Measurements from ENCODE around the gene CAVIN1.
"Not testable (repeated sequence)": the region's sequence is repeated elsewhere in the genome, so short reads cannot be mapped to it uniquely, and the experiment has no call there.

Gene CAVIN1

DNA sequence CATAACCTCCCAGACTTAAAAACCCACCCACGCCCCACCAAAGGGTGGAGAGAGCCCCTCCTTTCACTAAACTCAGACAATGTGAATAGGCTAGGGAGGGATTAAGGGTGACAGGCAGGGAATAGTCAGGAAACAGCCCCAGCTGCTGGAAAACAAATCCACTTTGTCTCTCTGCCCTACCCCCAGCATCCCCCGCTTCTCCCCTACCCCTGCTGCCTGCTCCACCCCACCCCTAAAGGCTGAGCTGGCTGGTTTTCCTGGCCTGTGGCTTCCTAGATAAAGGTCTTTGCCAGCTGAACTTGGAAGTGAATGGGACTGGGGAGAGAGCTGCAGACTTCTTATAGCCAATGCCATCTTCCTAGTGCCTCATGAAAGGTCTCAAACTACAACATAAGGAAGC lies 15.0 kb downstream of the CAVIN1 start:
- H3K36me3 ChIP-seq (ENCODE audit: control insufficient read depth, insufficient read depth, low read length): peaks cover 11% of the 10 kb centered on the region
- H3K4me1 ChIP-seq (ENCODE audit: control insufficient read depth, insufficient read depth, low read length): peaks cover 42% of the 10 kb centered on the region
- no peak overlapping the region for H3K4me3 ChIP-seq (ENCODE audit: low read length)
- no peaks in the 10 kb centered on the region for H3K27me3 ChIP-seq (ENCODE audit: control insufficient read depth, insufficient read depth, low read length)
- H3K27ac ChIP-seq (ENCODE audit: low read depth, low read length): peak overlapping the region; percentile 42
- no peak overlapping the region for H3K9ac ChIP-seq (ENCODE audit: low read length)

DNA sequence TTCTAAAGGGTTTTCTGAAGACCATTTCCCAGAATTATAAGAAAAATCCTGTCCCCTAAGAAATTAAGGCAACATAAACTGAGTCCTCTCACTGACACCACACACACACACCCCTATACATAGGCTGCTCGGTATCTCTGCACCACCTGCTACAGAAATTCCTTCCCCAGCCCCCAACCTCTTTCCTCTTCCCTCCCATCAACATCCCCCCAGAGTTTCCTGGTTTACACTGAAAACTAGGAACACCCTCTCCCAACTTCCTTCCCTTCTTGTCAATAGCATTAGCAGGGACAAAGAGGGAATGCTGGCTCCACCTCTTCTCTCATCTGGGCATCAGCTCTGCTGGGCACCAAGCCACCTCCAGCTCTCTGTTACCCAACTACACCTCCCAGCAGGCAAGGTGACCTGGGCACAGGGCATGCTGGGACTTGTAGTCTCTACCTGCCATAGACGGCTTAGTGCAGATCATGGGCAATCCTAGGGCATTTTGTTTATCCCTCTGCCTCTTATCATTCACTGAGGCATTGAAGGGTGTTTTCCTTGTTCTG lies 15.7 kb downstream of the CAVIN1 start:
- peaks cover 42% of the 10 kb centered on the region for H3K4me1 ChIP-seq (ENCODE audit: control insufficient read depth, insufficient read depth, low read length)
- peaks cover 11% of the 10 kb centered on the region for H3K36me3 ChIP-seq (ENCODE audit: control insufficient read depth, insufficient read depth, low read length)
- no peaks in the 10 kb centered on the region for H3K27me3 ChIP-seq (ENCODE audit: control insufficient read depth, insufficient read depth, low read length)
- no peak overlapping the region for H3K9ac ChIP-seq (ENCODE audit: low read length)
- no peak overlapping the region for H3K4me3 ChIP-seq (ENCODE audit: low read length)
- peak overlapping the region; percentile 81 for H3K27ac ChIP-seq (ENCODE audit: low read depth, low read length)

DNA sequence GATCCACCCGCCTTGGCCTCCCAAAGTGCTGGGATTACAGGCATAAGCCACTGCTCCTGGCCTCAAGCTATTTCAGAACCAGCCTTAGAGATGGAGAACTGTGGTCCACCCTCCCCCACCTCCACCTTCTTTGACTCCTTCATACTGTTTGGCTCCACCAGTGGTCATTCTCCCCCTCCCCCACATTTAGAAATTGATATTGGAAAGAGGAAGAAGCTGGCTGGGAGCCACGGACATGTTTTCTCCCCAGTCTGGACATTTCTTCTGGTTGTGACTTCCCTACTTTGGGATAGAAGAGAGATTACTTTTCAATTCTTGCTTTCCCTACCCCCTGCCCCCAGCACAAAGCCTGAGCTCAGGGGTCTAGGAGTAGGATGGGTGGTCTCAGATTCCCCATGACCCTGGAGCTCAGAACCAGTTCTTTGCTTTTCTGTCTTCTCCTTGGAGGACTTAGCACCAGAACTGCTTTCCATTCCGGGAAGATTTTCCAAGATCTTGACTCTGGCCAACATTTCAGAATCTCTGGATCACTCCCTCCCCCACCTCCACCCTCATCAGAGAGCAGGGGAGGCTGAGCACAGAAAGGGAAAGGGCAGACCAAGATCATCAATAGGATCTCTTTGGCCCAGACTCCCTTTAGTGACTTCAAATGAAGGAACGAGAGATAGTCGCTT lies 16.3 kb downstream of the CAVIN1 start:
- Histone ChIP-seq H3K4me3 (ENCODE audit: low read length) (peak overlapping the region; percentile 27), H3K27ac (ENCODE audit: low read depth, low read length) (peak overlapping the region; percentile 81), H3K4me1 (ENCODE audit: control insufficient read depth, insufficient read depth, low read length) (peaks cover 37% of the 10 kb centered on the region)

DNA sequence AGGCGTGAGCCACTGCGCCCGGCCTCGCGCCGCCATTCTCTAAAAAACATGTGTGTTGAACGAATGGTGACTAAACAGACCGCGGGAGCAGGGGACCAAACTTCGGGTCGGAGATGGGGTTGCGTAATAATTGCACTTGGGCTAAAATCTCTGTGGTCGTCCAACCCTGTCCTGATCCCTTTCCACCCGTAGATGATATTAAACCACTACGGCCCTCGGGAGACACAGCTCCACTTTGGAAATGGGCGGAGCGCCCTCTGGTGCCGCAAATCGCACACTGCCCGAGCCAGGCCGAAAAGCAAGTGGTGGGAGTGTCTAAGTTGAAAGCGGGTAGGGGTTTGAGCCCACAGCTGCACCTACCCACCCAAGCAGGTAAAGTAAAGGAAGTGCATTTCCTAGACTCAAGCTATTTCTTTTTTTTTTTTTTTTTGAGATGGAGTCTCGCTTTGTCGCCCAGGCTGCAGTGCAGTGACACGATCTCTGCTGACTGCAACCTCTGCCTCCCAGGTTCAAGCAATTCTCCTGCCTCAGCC lies 17.0 kb downstream of the CAVIN1 start:
- H3K36me3 ChIP-seq (ENCODE audit: control insufficient read depth, insufficient read depth, low read length): peaks cover 11% of the 10 kb centered on the region
- H3K27ac ChIP-seq (ENCODE audit: low read depth, low read length): peak overlapping the region; percentile 81
- no peaks in the 10 kb centered on the region for H3K27me3 ChIP-seq (ENCODE audit: control insufficient read depth, insufficient read depth, low read length)
- H3K4me1 ChIP-seq (ENCODE audit: control insufficient read depth, insufficient read depth, low read length): peaks cover 32% of the 10 kb centered on the region
- no peak overlapping the region for H3K9ac ChIP-seq (ENCODE audit: low read length)
- H3K4me3 ChIP-seq (ENCODE audit: low read length): no peak overlapping the region

More for the DNA sequence above, 16.3 kb downstream of the CAVIN1 start:
- Histone ChIP-seq H3K27me3 (ENCODE audit: control insufficient read depth, insufficient read depth, low read length) (no peaks in the 10 kb centered on the region), H3K9ac (ENCODE audit: low read length) (peak overlapping the region; percentile 42), H3K36me3 (ENCODE audit: control insufficient read depth, insufficient read depth, low read length) (peaks cover 11% of the 10 kb centered on the region)

DNA sequence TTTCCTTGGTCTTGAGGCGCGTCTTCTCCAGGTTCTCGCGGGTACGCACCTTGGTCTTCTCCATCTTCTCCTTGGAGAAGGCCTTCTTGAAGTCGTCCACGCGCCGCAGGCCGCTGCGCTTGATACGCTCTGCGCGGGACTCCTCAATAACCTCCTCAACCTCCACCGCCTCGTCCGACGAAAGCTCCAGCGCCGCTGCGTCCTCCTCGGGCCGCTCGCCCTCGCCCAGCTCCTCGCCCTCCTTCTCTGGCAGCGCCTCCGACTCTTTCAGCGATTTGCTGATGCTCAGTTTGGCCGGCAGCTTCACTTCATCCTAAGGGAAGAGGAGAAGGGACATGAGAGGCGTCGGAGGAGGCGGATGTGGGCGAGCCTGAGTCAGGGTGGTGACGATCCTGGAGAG lies 18.0 kb downstream of the CAVIN1 start:
- Histone ChIP-seq H3K27ac (ENCODE audit: low read depth, low read length) (no peak overlapping the region), H3K36me3 (ENCODE audit: control insufficient read depth, insufficient read depth, low read length) (peaks cover 11% of the 10 kb centered on the region), H3K4me1 (ENCODE audit: control insufficient read depth, insufficient read depth, low read length) (peaks cover 29% of the 10 kb centered on the region), H3K27me3 (ENCODE audit: control insufficient read depth, insufficient read depth, low read length) (no peaks in the 10 kb centered on the region), H3K9ac (ENCODE audit: low read length) (no peak overlapping the region), H3K4me3 (ENCODE audit: low read length) (no peak overlapping the region)

DNA sequence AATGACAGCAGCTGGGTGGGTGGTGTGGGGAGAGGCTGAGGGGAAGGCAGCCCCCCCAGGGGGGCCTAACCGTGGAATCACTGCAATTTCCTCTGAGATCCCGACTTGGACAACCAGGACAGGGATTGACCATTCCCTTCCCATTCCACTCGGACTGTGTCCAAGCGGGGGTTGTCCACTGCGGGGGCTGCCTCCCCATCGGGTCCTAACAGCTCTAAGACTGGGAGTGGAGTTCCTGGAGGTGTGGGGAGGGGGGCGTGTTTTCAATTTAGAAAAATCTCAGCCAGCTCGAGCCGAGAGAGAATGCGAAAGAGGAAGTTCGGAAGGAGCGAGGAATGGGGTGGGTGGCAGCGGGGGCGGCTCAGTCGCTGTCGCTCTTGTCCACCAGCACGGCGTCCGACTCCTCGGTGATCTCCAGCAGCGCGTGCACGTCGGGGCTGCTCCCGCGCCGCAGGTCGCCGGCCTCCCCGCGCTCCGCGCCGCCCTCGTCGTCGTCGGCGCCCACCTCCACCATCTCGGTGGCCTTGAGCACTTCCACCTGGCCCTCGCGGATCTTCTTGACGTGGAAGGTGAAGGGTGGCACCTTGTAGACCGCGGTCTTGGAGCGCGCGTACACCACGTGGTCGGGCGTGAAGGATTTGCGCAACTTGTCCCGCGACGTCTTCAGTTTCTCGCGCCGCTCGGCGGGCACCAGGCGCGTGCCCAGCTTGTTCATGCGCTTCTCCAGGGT lies 18.6 kb downstream of the CAVIN1 start:
- Histone ChIP-seq H3K27ac (ENCODE audit: low read depth, low read length) (no peak overlapping the region), H3K36me3 (ENCODE audit: control insufficient read depth, insufficient read depth, low read length) (peaks cover 11% of the 10 kb centered on the region), H3K27me3 (ENCODE audit: control insufficient read depth, insufficient read depth, low read length) (no peaks in the 10 kb centered on the region), H3K9ac (ENCODE audit: low read length) (no peak overlapping the region), H3K4me3 (ENCODE audit: low read length) (no peak overlapping the region), H3K4me1 (ENCODE audit: control insufficient read depth, insufficient read depth, low read length) (peaks cover 23% of the 10 kb centered on the region)

DNA sequence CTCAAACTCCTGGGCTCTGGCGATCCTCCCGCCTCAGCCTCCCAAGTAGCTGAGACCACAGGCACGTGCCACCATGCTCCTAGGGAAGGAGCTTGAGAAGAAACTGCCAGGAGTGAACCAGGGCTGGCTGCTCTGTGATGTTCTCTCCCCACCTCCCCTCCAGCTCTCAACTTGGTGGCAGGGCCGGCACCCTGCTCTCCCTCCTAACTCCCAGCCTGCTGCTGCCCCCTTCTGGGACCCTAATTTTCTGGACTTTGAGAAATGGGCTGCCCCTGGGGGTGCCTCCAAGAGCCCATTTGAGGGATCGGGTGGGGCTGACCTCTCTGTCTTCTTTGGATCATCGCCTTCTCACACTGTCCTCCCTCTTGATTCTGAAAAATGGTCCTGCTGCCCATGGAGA lies 19.9 kb downstream of the CAVIN1 start:
- Histone ChIP-seq H3K27me3 (ENCODE audit: control insufficient read depth, insufficient read depth, low read length) (no peaks in the 10 kb centered on the region), H3K9ac (ENCODE audit: low read length) (no peak overlapping the region), H3K27ac (ENCODE audit: low read depth, low read length) (no peak overlapping the region), H3K4me3 (ENCODE audit: low read length) (no peak overlapping the region), H3K4me1 (ENCODE audit: control insufficient read depth, insufficient read depth, low read length) (peaks cover 22% of the 10 kb centered on the region), H3K36me3 (ENCODE audit: control insufficient read depth, insufficient read depth, low read length) (peaks cover 11% of the 10 kb centered on the region)

DNA sequence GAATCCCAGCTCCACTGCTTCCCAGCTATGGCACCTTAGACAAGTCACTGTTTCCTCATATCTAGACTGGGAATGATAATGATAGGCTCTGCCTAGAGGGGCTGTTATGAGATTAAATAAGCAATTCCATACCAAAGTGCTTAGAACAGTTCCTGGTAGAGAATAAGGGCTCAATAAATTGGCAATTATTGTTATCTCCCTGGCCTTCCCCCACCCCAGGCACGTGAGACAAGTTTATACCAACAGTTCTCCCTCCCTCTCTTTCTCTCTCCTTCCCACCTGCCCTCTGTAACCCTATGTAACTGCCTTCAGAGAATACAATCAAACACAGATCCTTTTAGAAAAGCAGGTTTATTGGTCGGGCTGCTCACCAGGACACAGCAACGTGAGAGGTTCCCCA lies 20.9 kb downstream of the CAVIN1 start:
- no peaks in the 10 kb centered on the region for H3K27me3 ChIP-seq (ENCODE audit: control insufficient read depth, insufficient read depth, low read length)
- H3K36me3 ChIP-seq (ENCODE audit: control insufficient read depth, insufficient read depth, low read length): peaks cover 11% of the 10 kb centered on the region
- peaks cover 16% of the 10 kb centered on the region for H3K4me1 ChIP-seq (ENCODE audit: control insufficient read depth, insufficient read depth, low read length)
- no peak overlapping the region for H3K4me3 ChIP-seq (ENCODE audit: low read length)
- peak overlapping the region; percentile 22 for H3K27ac ChIP-seq (ENCODE audit: low read depth, low read length)
- H3K9ac ChIP-seq (ENCODE audit: low read length): no peak overlapping the region

DNA sequence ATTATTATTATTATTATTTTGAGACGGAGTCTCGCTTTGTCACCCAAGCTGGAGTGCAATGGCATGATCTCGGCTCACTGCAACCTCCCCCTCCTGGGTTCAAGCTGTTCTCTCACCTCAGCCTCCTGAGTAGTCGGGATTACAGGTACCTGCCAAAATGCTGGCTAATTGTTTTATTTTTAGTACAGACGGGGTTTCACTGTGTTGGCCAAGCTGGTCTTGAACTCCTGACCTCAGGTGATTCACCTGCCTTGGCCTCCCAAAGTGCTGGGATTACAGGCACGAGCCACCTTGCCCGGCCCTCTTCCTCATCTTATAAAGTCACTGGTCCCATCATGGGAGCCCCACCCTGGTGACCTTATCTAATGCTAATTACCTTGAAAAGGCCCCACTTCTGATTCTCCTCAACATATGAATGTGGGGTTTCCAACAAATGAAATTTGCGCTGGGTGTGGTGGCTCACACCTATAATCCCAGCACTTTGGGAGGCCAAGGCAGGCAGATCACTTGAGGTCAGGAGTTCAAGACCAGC lies 22.1 kb downstream of the CAVIN1 start:
- not testable (repeated sequence) for H3K27ac ChIP-seq (ENCODE audit: low read depth, low read length); H3K4me1 ChIP-seq (ENCODE audit: control insufficient read depth, insufficient read depth, low read length)

DNA sequence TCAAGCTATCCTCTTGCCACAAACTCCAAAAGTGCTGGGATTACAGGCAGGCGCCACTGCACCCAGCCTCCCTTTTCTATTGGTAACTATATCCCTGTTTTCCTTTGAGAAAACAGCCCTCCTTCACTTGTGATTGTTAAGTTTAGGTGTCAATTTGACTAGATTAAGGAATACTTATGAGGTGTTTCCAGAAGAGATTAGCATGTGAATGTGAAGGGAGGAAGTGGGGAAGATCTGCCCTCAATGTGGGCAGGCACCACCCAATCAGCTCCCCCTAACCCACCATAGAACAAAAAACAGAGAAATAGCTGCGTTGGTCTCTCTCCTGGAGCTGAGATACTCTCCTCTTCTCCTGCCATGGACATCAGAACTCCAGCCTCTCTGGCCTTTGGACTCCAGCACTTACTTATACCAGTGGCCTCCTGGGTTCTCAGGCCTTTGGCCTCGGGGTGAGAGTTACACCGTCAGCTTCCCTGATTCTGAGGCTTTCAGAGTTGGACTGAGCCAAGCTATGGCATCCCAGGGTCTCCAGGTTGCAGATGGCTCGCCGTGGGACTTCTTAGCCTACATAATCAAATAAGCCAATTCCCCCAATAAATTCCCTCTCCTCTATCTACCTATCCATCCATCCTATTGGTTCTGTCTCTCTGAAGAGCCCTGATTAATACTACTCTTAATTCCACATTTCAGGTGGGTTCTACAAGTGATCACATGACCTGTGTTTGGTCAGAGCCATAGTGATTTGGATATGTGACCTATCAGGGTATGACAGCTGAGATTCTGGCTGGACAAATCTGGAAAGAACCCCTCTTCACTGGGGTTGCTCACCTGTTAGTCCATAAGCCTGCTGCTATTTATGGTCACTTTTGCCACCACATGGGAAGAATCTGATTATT lies 22.9 kb downstream of the CAVIN1 start:
- Histone ChIP-seq H3K9ac (ENCODE audit: low read length) (no peak overlapping the region), H3K27ac (ENCODE audit: low read depth, low read length) (peak overlapping the region; percentile 37)

More for the DNA sequence above, 22.1 kb downstream of the CAVIN1 start:
- H3K27me3 ChIP-seq (ENCODE audit: control insufficient read depth, insufficient read depth, low read length); H3K9ac ChIP-seq (ENCODE audit: low read length); H3K4me3 ChIP-seq (ENCODE audit: low read length): not testable (repeated sequence)
- peaks cover 11% of the 10 kb centered on the region for H3K36me3 ChIP-seq (ENCODE audit: control insufficient read depth, insufficient read depth, low read length)

DNA sequence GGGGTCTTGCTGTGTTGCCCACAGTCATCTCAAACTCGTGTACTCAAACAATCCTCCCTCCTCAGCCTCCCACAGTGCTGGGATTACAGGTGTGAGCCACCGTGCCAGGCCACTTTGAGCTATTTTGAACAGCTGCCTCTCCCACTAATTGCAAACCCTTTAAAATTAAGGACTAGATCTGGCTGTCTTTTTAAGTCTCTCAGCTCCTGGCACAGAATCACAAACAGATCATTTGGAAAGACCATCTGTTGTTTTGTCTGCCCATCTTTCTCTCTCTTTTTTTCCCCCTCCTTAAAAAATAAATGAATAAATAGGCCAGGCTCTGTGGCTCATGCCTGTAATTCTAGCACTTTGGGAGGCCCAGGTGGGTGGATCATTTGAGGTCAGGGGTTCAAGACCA lies 23.9 kb downstream of the CAVIN1 start:
- Histone ChIP-seq H3K27me3 (ENCODE audit: control insufficient read depth, insufficient read depth, low read length) (no peaks in the 10 kb centered on the region), H3K9ac (ENCODE audit: low read length) (no peak overlapping the region), H3K4me1 (ENCODE audit: control insufficient read depth, insufficient read depth, low read length) (peaks cover 7% of the 10 kb centered on the region), H3K36me3 (ENCODE audit: control insufficient read depth, insufficient read depth, low read length) (peaks cover 3% of the 10 kb centered on the region), H3K27ac (ENCODE audit: low read depth, low read length) (no peak overlapping the region), H3K4me3 (ENCODE audit: low read length) (no peak overlapping the region)

More for the DNA sequence above, 22.9 kb downstream of the CAVIN1 start:
- Histone ChIP-seq H3K27me3 (ENCODE audit: control insufficient read depth, insufficient read depth, low read length) (no peaks in the 10 kb centered on the region), H3K4me3 (ENCODE audit: low read length) (no peak overlapping the region), H3K36me3 (ENCODE audit: control insufficient read depth, insufficient read depth, low read length) (peaks cover 11% of the 10 kb centered on the region), H3K4me1 (ENCODE audit: control insufficient read depth, insufficient read depth, low read length) (peaks cover 7% of the 10 kb centered on the region)

DNA sequence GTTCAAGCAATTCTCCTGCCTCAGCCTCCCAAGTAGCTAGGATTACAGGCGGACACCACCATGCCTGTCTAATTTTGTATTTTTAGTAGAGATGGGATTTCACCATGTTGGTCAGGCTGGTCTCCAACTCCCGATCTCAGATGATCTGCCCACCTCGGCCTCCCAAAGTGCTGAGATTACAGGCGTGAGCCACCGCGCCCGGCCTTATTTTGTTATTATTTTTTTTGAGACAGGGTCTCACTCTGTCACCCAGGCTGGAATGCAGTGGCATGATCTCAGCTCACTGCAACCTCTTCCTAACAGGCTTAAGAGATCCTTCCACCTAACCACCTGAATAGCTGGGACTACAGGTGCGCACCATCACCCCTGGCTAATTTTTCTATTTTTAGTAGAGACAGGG lies 27.5 kb downstream of the CAVIN1 start:
- H3K27ac ChIP-seq (ENCODE audit: low read depth, low read length); H3K27me3 ChIP-seq (ENCODE audit: control insufficient read depth, insufficient read depth, low read length); H3K9ac ChIP-seq (ENCODE audit: low read length); H3K36me3 ChIP-seq (ENCODE audit: control insufficient read depth, insufficient read depth, low read length); H3K4me1 ChIP-seq (ENCODE audit: control insufficient read depth, insufficient read depth, low read length); H3K4me3 ChIP-seq (ENCODE audit: low read length): not testable (repeated sequence)
